GM23338 (cell line): ENCODE data around the gene APOL6.

Source experiments
- CREB1 ChIP-seq: fragments of 250-450 bp; sonication (Bioruptor Pico); IDR thresholded peaks from 2 replicates; pipeline ENCODE4 v1.5.0; 2020; ENCODE audit warnings: low read depth, mild to moderate bottlenecking, moderate library complexity
- CTCF ChIP-seq, 2 experiments: fragments of 200-600 bp in 1 of 2; sonication (generic) in 1 of 2; conservative IDR thresholded peaks; 2 replicates each; pipeline versions ENCODE4 v1.5.1 to v1.6.1; 2016 to 2017; ENCODE audit warnings: antibody characterized with exemption in 2 of 2, low read depth in 2 of 2, mild to moderate bottlenecking in 2 of 2, moderate library complexity in 1 of 2
- EZH2 ChIP-seq: fragments of 200-600 bp; sonication (generic); IDR thresholded peaks from one replicate; pipeline ENCODE4 v1.8.0; 2017; ENCODE audit warnings: antibody characterized with exemption, mild to moderate bottlenecking, low read depth; ENCODE audit not compliant: unreplicated experiment
- EZH2phosphoT487 ChIP-seq: fragments of 200-600 bp; sonication (generic); IDR thresholded peaks from one replicate; pipeline ENCODE4 v1.8.1; 2018; ENCODE audit warnings: antibody characterized with exemption; ENCODE audit not compliant: unreplicated experiment
- JUNB ChIP-seq: IDR thresholded peaks from one replicate; pipeline ENCODE4 v1.6.1; 2016; ENCODE audit warnings: antibody characterized with exemption; ENCODE audit not compliant: unreplicated experiment
- POLR2AphosphoS5 ChIP-seq: IDR thresholded peaks from 2 replicates; pipeline ENCODE4 v1.6.1; 2016; ENCODE audit warnings: antibody characterized with exemption, low read depth
- REST ChIP-seq: IDR thresholded peaks from one replicate; pipeline ENCODE4 v1.6.1; 2018; ENCODE audit warnings: antibody characterized with exemption; ENCODE audit not compliant: unreplicated experiment

GRCh38 chr22:35708453-35708852, 60.2 kb downstream of the APOL6 start:
- TF ChIP-seq REST: no peak
- TF ChIP-seq CTCF (conservative IDR thresholded peaks at IDR 0.05; ENCODE audit: low read depth in 2 of 2): no peak
- no peak for TF ChIP-seq EZH2phosphoT487
- TF ChIP-seq CREB1 (CRISPR knock-in tag): no peak
- TF ChIP-seq EZH2: no peak
- no peak for TF ChIP-seq POLR2AphosphoS5
- no peak for TF ChIP-seq JUNB
